HepG2 (cell line): ENCODE results near the gene TMEM214. TPM values are rescaled to one million over a fixed set of nuclear protein-coding genes. Genes with fewer than 3 reads are reported as not detected.

Experiments used
- CHCHD3 ChIP-seq: sonication (generic); formaldehyde crosslinking; IDR thresholded peaks from 2 replicates; pipeline ENCODE4 v1.8.0; 2022; ENCODE audit warnings: mild to moderate bottlenecking, missing genetic modification reagents, moderate library complexity
- E2F2 ChIP-seq: sonication (generic); formaldehyde crosslinking; IDR thresholded peaks from 2 replicates; pipeline ENCODE4 v1.4.0; 2020; ENCODE audit warnings: missing genetic modification reagents, borderline replicate concordance
- HNRNPH1 ChIP-seq: fragments of 200-400 bp; formaldehyde crosslinking; optimal IDR thresholded peaks from 2 replicates; pipeline ENCODE3; 2017; ENCODE audit warnings: mild to moderate bottlenecking, low read depth, low read length
- MEIS1 ChIP-seq: sonication (generic); formaldehyde crosslinking; IDR thresholded peaks from 2 replicates; pipeline ENCODE4 v1.9.0; 2021; ENCODE audit warnings: mild to moderate bottlenecking, missing genetic modification reagents, moderate library complexity, borderline replicate concordance
- MTA3 ChIP-seq: sonication (generic); formaldehyde crosslinking; IDR thresholded peaks from 2 replicates; pipeline ENCODE4 v1.4.0; 2020; ENCODE audit warnings: missing genetic modification reagents
- MYNN ChIP-seq: sonication (generic); formaldehyde crosslinking; IDR thresholded peaks from 2 replicates; pipeline ENCODE4 v1.4.0; 2020; ENCODE audit warnings: mild to moderate bottlenecking, low read depth, missing genetic modification reagents
- NR2F1 ChIP-seq, 2 experiments: fragments of 450-650 bp in 1 of 2; formaldehyde crosslinking in 1 of 2; IDR thresholded peaks; 2 replicates each; pipeline versions ENCODE4 v1.5.0 to v1.6.1; 2016 to 2020; ENCODE audit warnings: mild to moderate bottlenecking in 1 of 2, missing compliant biosample characterization in 1 of 2, missing genetic modification reagents in 1 of 2, moderate library complexity in 1 of 2
- RAD21 ChIP-seq: fragments of 450-650 bp; formaldehyde crosslinking; IDR thresholded peaks from 2 replicates; pipeline ENCODE4 v1.5.0; 2020; ENCODE audit warnings: mild to moderate bottlenecking
- XRCC5 ChIP-seq: fragments of 200-400 bp; formaldehyde crosslinking; optimal IDR thresholded peaks from 2 replicates; pipeline ENCODE3; 2017; ENCODE audit warnings: mild to moderate bottlenecking, low read length
- ZBTB33 ChIP-seq: sonication (generic); formaldehyde crosslinking; IDR thresholded peaks from 2 replicates; pipeline ENCODE4 v1.4.0; 2020; ENCODE audit warnings: missing genetic modification reagents
- ZNF354B ChIP-seq: sonication (generic); formaldehyde crosslinking; IDR thresholded peaks from 2 replicates; pipeline ENCODE4 v1.8.0; 2022; ENCODE audit warnings: mild to moderate bottlenecking, missing genetic modification reagents
- ZNF674 ChIP-seq: sonication (generic); formaldehyde crosslinking; IDR thresholded peaks from 2 replicates; pipeline ENCODE4 v1.5.0; 2020; ENCODE audit warnings: low read depth, mild to moderate bottlenecking, missing genetic modification reagents
- ZNF687 ChIP-seq: sonication (generic); formaldehyde crosslinking; IDR thresholded peaks from 2 replicates; pipeline ENCODE4 v1.5.1; 2020; ENCODE audit warnings: mild to moderate bottlenecking, missing genetic modification reagents, moderate library complexity
- polyA plus RNA-seq, 8 experiments: library from polyadenylated mRNA; depleted of rRNA in 3 of 8; stranded (reverse) in 7 of 8; unstranded in 1 of 8; fragments of >200 nt; fragmentation: Illumina TruSeq in 4 of 8; extraction: Trizol in 4 of 8; gene quantifications; 2 replicates each; pipeline versions ENCODE4 v1.2.1 to v1.2.3, GENCODE V29; 2011 to 2016; ENCODE audit warnings: low read depth in 4 of 8, missing spikeins in 1 of 8, mixed read lengths in 1 of 8; ENCODE audit not compliant: insufficient read depth in 1 of 8
- total RNA-seq, 5 experiments: library from RNA; depleted of rRNA; stranded (reverse); fragments of >200 nt; fragmentation: Illumina TruSeq; extraction: Trizol; gene quantifications; 2 replicates each; pipeline ENCODE4 v1.2.3, GENCODE V29; 2016; ENCODE audit warnings: low read depth in 1 of 5
- TF ChIP-seq, protein P1 (sequence below): sonication (generic); formaldehyde crosslinking; IDR thresholded peaks from 2 replicates; pipeline ENCODE4 v1.8.0; 2022; ENCODE audit warnings: mild to moderate bottlenecking, missing genetic modification reagents, borderline replicate concordance
- TF ChIP-seq, protein P2 (sequence below): sonication (generic); formaldehyde crosslinking; IDR thresholded peaks from 2 replicates; pipeline ENCODE4 v1.4.0; 2020; ENCODE audit warnings: missing genetic modification reagents, mild to moderate bottlenecking, borderline replicate concordance

TMEM214 gene
- total and polyA plus RNA-seq, 2 of the 13 experiments (the other 11 are each of a cell fraction or from before 2014, with no cell fraction given), result 58.3 to 132 TPM

GRCh38 chr2:27019931-27020855 lies 12.6 kb upstream of the TMEM214 start (continued):
- TF ChIP-seq ZBTB33 (CRISPR knock-in tag) (no peak), E2F2 (CRISPR knock-in tag) (no peak), RAD21 (no peak), CHCHD3 (no peak), XRCC5 (peak; percentile 34), ZNF674 (CRISPR knock-in tag) (no peak), ZNF354B (CRISPR knock-in tag) (no peak), MEIS1 (CRISPR knock-in tag) (no peak), HNRNPH1 (no peak), NR2F1 (CRISPR knock-in tag; IDR thresholded peaks at IDR 0.05) (peak; percentile 27 to 40; a peak in 2 of 4 replicates), ZNF687 (no peak), MYNN (no peak), MTA3 (CRISPR knock-in tag) (no peak)
- TF ChIP-seq, protein P1, sequence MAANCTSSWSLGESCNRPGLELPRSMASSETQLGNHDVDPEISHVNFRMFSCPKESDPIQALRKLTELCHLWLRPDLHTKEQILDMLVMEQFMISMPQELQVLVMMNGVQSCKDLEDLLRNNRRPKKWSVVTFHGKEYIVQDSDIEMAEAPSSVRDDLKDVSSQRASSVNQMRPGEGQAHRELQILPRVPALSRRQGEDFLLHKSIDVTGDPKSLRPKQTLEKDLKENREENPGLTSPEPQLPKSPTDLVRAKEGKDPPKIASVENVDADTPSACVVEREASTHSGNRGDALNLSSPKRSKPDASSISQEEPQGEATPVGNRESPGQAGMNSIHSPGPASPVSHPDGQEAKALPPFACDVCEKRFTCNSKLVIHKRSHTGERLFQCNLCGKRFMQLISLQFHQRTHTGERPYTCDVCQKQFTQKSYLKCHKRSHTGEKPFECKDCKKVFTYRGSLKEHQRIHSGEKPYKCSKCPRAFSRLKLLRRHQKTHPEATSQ, result no peak
- TF ChIP-seq, protein P2, sequence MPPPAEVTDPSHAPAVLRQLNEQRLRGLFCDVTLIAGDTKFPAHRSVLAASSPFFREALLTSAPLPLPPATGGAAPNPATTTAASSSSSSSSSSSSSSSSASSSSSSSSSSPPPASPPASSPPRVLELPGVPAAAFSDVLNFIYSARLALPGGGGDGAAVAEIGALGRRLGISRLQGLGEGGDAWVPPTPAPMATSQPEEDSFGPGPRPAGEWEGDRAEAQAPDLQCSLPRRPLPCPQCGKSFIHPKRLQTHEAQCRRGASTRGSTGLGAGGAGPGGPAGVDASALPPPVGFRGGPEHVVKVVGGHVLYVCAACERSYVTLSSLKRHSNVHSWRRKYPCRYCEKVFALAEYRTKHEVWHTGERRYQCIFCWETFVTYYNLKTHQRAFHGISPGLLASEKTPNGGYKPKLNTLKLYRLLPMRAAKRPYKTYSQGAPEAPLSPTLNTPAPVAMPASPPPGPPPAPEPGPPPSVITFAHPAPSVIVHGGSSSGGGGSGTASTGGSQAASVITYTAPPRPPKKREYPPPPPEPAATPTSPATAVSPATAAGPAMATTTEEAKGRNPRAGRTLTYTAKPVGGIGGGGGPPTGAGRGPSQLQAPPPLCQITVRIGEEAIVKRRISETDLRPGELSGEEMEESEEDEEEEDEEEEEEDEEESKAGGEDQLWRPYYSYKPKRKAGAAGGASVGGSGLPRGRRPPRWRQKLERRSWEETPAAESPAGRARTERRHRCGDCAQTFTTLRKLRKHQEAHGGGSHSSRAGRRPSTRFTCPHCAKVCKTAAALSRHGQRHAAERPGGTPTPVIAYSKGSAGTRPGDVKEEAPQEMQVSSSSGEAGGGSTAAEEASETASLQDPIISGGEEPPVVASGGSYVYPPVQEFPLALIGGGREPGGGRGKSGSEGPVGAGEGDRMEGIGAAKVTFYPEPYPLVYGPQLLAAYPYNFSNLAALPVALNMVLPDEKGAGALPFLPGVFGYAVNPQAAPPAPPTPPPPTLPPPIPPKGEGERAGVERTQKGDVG (CRISPR knock-in tag), result no peak
